Measurements from ENCODE around the gene GLIS1. TPM values are rescaled to one million over a fixed set of nuclear protein-coding genes. Genes with fewer than 3 reads are reported as not detected.

GLIS1 gene
- total and polyA plus RNA-seq, 2 of the 8 experiments (the other 6 are each of a cell fraction or from before 2014, with no cell fraction given), result 0.15 to 0.22 TPM

- TF ChIP-seq, protein P1, sequence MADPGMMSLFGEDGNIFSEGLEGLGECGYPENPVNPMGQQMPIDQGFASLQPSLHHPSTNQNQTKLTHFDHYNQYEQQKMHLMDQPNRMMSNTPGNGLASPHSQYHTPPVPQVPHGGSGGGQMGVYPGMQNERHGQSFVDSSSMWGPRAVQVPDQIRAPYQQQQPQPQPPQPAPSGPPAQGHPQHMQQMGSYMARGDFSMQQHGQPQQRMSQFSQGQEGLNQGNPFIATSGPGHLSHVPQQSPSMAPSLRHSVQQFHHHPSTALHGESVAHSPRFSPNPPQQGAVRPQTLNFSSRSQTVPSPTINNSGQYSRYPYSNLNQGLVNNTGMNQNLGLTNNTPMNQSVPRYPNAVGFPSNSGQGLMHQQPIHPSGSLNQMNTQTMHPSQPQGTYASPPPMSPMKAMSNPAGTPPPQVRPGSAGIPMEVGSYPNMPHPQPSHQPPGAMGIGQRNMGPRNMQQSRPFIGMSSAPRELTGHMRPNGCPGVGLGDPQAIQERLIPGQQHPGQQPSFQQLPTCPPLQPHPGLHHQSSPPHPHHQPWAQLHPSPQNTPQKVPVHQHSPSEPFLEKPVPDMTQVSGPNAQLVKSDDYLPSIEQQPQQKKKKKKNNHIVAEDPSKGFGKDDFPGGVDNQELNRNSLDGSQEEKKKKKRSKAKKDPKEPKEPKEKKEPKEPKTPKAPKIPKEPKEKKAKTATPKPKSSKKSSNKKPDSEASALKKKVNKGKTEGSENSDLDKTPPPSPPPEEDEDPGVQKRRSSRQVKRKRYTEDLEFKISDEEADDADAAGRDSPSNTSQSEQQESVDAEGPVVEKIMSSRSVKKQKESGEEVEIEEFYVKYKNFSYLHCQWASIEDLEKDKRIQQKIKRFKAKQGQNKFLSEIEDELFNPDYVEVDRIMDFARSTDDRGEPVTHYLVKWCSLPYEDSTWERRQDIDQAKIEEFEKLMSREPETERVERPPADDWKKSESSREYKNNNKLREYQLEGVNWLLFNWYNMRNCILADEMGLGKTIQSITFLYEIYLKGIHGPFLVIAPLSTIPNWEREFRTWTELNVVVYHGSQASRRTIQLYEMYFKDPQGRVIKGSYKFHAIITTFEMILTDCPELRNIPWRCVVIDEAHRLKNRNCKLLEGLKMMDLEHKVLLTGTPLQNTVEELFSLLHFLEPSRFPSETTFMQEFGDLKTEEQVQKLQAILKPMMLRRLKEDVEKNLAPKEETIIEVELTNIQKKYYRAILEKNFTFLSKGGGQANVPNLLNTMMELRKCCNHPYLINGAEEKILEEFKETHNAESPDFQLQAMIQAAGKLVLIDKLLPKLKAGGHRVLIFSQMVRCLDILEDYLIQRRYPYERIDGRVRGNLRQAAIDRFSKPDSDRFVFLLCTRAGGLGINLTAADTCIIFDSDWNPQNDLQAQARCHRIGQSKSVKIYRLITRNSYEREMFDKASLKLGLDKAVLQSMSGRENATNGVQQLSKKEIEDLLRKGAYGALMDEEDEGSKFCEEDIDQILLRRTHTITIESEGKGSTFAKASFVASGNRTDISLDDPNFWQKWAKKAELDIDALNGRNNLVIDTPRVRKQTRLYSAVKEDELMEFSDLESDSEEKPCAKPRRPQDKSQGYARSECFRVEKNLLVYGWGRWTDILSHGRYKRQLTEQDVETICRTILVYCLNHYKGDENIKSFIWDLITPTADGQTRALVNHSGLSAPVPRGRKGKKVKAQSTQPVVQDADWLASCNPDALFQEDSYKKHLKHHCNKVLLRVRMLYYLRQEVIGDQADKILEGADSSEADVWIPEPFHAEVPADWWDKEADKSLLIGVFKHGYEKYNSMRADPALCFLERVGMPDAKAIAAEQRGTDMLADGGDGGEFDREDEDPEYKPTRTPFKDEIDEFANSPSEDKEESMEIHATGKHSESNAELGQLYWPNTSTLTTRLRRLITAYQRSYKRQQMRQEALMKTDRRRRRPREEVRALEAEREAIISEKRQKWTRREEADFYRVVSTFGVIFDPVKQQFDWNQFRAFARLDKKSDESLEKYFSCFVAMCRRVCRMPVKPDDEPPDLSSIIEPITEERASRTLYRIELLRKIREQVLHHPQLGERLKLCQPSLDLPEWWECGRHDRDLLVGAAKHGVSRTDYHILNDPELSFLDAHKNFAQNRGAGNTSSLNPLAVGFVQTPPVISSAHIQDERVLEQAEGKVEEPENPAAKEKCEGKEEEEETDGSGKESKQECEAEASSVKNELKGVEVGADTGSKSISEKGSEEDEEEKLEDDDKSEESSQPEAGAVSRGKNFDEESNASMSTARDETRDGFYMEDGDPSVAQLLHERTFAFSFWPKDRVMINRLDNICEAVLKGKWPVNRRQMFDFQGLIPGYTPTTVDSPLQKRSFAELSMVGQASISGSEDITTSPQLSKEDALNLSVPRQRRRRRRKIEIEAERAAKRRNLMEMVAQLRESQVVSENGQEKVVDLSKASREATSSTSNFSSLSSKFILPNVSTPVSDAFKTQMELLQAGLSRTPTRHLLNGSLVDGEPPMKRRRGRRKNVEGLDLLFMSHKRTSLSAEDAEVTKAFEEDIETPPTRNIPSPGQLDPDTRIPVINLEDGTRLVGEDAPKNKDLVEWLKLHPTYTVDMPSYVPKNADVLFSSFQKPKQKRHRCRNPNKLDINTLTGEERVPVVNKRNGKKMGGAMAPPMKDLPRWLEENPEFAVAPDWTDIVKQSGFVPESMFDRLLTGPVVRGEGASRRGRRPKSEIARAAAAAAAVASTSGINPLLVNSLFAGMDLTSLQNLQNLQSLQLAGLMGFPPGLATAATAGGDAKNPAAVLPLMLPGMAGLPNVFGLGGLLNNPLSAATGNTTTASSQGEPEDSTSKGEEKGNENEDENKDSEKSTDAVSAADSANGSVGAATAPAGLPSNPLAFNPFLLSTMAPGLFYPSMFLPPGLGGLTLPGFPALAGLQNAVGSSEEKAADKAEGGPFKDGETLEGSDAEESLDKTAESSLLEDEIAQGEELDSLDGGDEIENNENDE (IDR thresholded peaks at IDR 0.05; ENCODE audit: insufficient replicate concordance, low read length), result no peak
- no peak for TF ChIP-seq SP1 (IDR thresholded peaks at IDR 0.05; ENCODE audit: low read depth, low read length)
- TF ChIP-seq SIN3A (conservative IDR thresholded peaks at IDR 0.05 in 1 of 2, IDR thresholded peaks at IDR 0.05 in 1 of 2; ENCODE audit: low read depth in 1 of 2, low read length in 2 of 2), result no peak
- TF ChIP-seq TBP (IDR thresholded peaks at IDR 0.05; ENCODE audit: low read depth, low read length), result no peak
- no peak for TF ChIP-seq SP2 (IDR thresholded peaks at IDR 0.05; ENCODE audit: low read length)
- no peak for TF ChIP-seq JUN (IDR thresholded peaks at IDR 0.05; ENCODE audit: low read depth, low read length)
- no peak for TF ChIP-seq NRF1 (IDR thresholded peaks at IDR 0.05; ENCODE audit: low read depth, low read length)
- TF ChIP-seq RBBP5 (IDR thresholded peaks at IDR 0.05; ENCODE audit: borderline replicate concordance, low read depth, low read length), result no peak
- TF ChIP-seq BRCA1 (IDR thresholded peaks at IDR 0.05; ENCODE audit: low read depth, low read length), result no peak
- no peak for TF ChIP-seq BACH1 (IDR thresholded peaks at IDR 0.05; ENCODE audit: low read length)
Measured at GRCh38 chr1:53735261-53735660, 3.7 kb downstream of the GLIS1 start (continued).

Measured in H1 (cell line).